NCI-H2029 (cell line): Measurements from ENCODE around the gene SYNDIG1.

Source experiments
- DNase-seq: peaks from one replicate; lab custom pipeline; 2025; lab: John Stamatoyannopoulos, UW

Gene SYNDIG1

DNA sequence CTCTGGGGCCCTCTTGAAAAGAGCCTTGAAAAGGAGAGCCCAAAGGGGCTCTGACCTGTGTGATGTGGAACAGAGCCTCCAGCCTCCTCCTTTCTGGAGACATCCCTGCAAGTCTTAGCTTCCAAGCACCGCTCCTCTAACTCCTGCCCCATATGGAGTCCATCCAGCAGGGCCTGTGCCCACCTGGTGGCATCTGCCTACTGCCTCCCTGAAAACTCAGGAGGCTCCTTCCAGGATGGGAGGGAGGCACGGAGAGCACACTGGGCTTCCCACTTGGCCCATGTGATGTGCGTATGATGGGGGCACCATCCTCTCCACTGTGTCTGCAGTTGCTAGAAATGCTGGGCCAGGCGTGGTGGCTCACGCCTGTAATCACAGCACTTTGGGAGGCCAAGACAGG, 98.1 kb downstream of the SYNDIG1 start:
- DNase-seq = no peak

DNA sequence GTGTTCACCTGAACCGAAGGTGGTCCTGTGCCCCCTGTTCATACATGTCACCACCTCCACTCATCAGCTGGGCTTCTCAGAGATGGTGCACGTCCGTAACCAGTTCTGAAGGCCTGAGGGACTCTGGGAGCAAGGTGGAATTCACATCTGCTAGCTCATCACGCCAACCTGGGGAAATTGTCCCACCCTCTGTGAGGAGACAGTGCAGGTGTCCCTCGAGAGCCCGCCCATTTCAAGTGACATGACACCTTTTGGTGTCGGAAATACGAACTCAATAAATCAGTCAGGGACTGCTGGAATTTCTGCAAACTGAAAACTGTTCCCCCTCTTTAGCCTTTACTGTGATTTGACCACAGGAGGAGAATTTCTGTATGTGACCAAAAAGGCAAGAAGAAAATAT, 99.4 kb downstream of the SYNDIG1 start:
- no peak for DNase-seq

GRCh38 chr20:24571159-24571558, 101.7 kb downstream of the SYNDIG1 start:
- no peak for DNase-seq

DNA sequence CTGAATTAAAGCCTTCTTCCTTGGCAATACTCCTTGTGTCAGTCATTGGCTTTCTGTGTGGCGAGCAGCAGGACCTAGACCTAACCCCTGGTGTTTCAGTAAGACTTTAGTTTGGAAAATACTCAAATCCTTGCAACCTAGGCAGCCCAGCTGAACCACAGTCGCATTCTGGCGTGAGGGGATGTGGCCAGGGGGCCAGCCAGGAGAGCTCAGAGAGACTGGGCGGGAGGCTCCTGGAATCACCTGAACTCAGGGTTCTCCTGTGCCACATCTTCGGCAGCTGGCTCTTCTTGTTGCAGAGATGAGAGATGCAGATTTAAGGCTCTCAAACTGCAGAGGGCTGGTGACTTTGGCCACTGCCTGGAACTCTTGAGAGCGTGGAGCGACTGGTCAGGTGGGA, 102.7 kb downstream of the SYNDIG1 start:
- DNase-seq = no peak

- no peak for DNase-seq
Observed at GRCh38 chr20:24572862-24573261, 103.4 kb downstream of the SYNDIG1 start.

DNA sequence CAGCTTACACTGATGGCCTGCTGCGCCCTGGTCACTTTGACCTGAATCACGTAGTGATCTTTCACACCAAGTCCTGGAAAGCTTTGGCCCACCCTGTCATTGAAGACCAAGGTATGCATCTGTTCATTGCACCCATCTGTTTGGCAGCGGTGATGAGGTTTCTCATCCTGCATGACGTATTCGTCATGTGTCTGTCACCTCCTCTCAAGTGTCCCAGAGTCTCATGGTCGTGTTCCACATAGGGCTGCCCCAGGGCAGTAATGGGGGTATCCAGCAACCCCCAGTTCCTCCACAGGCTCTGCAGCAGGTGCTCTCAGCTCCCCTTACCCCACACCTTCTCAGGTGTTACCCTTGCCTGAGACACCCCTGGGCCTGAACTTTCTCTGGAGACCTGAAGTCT, 104.1 kb downstream of the SYNDIG1 start:
- DNase-seq = no peak

GRCh38 chr20:24574307-24574706, 104.9 kb downstream of the SYNDIG1 start:
- DNase-seq = no peak

GRCh38 chr20:24574797-24575196, 105.4 kb downstream of the SYNDIG1 start:
- no peak for DNase-seq

GRCh38 chr20:24575811-24576210, 106.4 kb downstream of the SYNDIG1 start:
- no peak for DNase-seq

DNA sequence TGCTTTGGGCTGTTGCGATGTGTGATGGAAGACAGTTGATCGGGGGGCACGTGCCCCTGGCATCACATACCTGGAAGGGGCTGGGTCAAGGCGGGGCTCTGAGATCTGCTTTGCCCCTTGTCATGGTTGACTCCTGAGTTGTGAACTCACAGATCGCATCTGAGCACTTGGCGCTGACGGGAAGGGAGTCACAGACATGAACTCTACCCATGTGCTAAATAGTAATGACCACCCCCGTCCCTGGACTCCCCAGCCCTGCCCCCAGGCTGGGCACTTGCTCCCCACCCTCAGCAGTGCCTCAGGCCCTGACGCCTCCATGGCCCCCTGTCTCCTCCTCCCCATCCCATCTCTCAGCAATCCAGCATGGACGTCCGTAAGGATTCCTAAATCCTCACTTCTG, 107.0 kb downstream of the SYNDIG1 start:
- DNase-seq = no peak

GRCh38 chr20:24577271-24577909, 108.0 kb downstream of the SYNDIG1 start:
- no peak for DNase-seq

GRCh38 chr20:24578567-24579415, 109.4 kb downstream of the SYNDIG1 start:
- no peak for DNase-seq

GRCh38 chr20:24579475-24579874, 110.0 kb downstream of the SYNDIG1 start:
- DNase-seq = no peak

DNA sequence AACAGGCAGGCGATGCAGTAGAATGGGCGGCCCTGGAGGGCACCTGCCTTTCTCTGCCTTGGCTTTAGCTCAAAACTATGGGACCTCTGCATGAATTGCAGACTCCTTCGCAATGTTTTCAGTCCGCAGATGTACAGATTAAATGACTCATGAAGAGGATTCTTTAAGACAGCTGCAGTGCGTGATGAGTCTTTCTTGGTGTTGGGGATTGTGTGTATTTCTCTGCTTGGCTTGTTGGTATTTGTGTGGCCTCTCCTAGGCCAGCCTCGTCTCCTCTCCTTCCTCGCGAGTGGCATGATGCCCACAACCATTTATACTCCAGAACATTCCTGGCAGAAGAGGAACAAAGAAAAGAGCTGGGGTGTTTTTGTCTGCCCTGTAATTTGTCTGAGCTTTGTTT, 110.6 kb downstream of the SYNDIG1 start:
- DNase-seq = no peak

DNA sequence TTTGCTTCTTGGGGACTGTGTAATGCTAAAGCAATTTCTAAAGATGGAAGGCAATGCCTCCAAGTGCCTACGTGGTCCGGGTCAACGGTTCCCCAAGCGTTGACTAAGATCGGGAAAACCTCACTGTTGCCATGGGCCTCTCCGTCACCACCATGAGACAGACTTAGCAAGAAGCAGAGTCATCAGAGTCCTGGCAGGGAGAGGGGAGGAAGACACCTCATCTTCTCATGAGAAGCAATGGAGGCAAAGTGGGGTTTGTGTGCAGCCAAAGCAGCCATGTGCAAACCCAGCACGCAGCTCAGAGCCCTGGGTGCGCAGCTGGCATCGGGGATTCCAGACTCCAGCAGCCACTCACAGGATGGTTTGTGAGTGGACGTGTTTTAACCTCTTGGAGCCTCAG, 111.4 kb downstream of the SYNDIG1 start:
- DNase-seq = no peak

- DNase-seq = no peak
Observed at GRCh38 chr20:24581443-24582170, 112.2 kb downstream of the SYNDIG1 start.

- no peak for DNase-seq
Observed at GRCh38 chr20:24582373-24583168, 113.1 kb downstream of the SYNDIG1 start.

GRCh38 chr20:24583169-24583792, 113.9 kb downstream of the SYNDIG1 start:
- no peak for DNase-seq

- no peak for DNase-seq
Observed at GRCh38 chr20:24584078-24584477, 114.6 kb downstream of the SYNDIG1 start.

GRCh38 chr20:24584538-24585356, 115.3 kb downstream of the SYNDIG1 start:
- no peak for DNase-seq
